WERI-Rb-1 (cell line): ENCODE measurements around the gene WDR73.

Experiments
- DNase-seq: peaks from one replicate; pipeline ENCODE4 v3.0.0-alpha.2; 2020
- H3K27ac ChIP-seq: fragments of 250-450 bp; sonication (Bioruptor Pico); 2 replicates; pipeline ENCODE4 v1.5.1; 2020; ENCODE audit warnings: mild to moderate bottlenecking, moderate library complexity
- H3K27me3 ChIP-seq: fragments of 250-450 bp; sonication (Bioruptor Pico); 2 replicates; pipeline ENCODE4 v1.5.1; 2021; ENCODE audit warnings: mild to moderate bottlenecking, low read depth, moderate library complexity; ENCODE audit not compliant: insufficient read depth, severe bottlenecking
- H3K36me3 ChIP-seq: fragments of 250-450 bp; sonication (Bioruptor Pico); 2 replicates; pipeline ENCODE4 v1.5.1; 2020; ENCODE audit warnings: mild to moderate bottlenecking, moderate library complexity
- H3K4me3 ChIP-seq: 2 replicates; pipeline ENCODE4 v1.5.1; 2011; ENCODE audit warnings: low read depth, mild to moderate bottlenecking, control low read depth, low read length
- H3K9me3 ChIP-seq: fragments of 250-450 bp; sonication (Bioruptor Pico); 2 replicates; pipeline ENCODE4 v1.5.1; 2021; ENCODE audit warnings: mild to moderate bottlenecking, moderate library complexity; ENCODE audit not compliant: severe bottlenecking
- TF ChIP-seq, protein P1 (sequence below): IDR thresholded peaks from 2 replicates; pipeline ENCODE4 v1.5.1; 2011; ENCODE audit warnings: low read depth, mild to moderate bottlenecking, control low read depth, inconsistent platforms, low read length

WDR73 gene

DNA sequence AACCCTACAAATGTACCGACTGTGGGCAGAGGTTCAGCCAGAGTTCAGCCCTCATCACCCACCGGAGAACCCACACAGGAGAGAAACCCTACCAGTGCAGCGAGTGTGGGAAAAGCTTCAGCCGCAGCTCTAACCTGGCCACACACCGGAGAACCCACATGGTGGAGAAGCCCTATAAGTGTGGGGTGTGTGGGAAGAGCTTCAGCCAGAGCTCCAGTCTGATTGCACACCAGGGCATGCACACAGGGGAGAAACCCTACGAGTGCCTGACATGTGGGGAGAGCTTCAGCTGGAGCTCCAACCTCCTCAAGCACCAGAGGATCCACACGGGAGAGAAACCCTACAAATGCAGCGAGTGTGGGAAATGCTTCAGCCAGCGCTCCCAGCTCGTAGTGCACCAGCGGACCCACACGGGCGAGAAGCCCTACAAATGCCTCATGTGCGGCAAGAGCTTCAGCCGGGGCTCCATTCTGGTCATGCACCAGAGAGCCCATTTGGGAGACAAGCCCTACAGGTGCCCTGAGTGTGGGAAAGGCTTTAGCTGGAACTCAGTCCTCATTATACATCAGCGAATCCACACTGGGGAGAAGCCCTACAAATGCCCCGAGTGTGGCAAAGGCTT, 32.6 kb downstream of the WDR73 start:
- H3K36me3 ChIP-seq, result peaks cover 62% of the 10 kb centered on the region
- H3K27ac ChIP-seq, result no peak overlapping the region
- H3K27me3 ChIP-seq, result no peaks in the 10 kb centered on the region
- H3K4me3 ChIP-seq, result no peak overlapping the region
- TF ChIP-seq, protein P1, sequence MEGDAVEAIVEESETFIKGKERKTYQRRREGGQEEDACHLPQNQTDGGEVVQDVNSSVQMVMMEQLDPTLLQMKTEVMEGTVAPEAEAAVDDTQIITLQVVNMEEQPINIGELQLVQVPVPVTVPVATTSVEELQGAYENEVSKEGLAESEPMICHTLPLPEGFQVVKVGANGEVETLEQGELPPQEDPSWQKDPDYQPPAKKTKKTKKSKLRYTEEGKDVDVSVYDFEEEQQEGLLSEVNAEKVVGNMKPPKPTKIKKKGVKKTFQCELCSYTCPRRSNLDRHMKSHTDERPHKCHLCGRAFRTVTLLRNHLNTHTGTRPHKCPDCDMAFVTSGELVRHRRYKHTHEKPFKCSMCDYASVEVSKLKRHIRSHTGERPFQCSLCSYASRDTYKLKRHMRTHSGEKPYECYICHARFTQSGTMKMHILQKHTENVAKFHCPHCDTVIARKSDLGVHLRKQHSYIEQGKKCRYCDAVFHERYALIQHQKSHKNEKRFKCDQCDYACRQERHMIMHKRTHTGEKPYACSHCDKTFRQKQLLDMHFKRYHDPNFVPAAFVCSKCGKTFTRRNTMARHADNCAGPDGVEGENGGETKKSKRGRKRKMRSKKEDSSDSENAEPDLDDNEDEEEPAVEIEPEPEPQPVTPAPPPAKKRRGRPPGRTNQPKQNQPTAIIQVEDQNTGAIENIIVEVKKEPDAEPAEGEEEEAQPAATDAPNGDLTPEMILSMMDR, result no peak
- peaks cover 19% of the 10 kb centered on the region for H3K9me3 ChIP-seq
- no peak for DNase-seq

DNA sequence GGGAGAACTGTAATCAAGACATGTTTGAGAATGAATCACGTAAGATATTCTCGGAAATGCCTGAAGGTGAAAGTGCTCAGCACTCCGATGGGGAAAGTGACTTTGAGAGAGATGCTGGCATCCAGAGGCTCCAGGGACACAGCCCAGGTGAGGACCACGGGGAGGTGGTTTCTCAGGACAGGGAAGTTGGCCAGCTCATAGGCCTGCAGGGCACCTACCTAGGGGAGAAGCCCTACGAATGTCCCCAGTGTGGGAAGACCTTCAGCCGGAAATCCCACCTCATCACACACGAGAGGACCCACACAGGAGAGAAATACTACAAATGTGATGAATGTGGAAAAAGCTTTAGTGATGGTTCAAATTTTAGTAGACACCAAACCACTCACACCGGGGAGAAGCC, 33.5 kb downstream of the WDR73 start:
- peaks cover 19% of the 10 kb centered on the region for H3K9me3 ChIP-seq

DNA sequence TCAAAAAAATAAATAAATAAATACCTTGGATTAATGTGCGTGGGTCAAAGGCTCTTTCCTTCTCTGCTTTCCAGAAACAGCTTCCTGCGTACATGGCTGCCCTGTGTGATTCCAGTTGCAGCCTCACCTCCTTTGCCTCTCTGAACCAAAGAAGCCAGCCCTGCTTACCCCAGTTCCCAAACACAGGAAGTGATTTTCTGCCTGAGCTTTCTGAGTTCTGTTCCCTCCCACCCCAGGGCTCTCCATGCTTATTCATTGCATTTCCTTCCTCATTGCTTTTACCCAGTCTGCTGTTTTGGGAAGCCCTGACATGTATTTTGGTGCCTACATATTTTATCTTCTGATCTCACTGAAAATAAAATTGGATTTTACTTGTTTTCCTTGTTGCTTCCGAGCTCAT, 37.8 kb downstream of the WDR73 start:
- Histone ChIP-seq H3K9me3 (peaks cover 12% of the 10 kb centered on the region), H3K4me3 (no peak overlapping the region), H3K36me3 (peaks cover 52% of the 10 kb centered on the region), H3K27ac (no peak overlapping the region), H3K27me3 (no peaks in the 10 kb centered on the region)
- DNase-seq, result no peak
- TF ChIP-seq, protein P1, result no peak

More for the DNA sequence above, 33.5 kb downstream of the WDR73 start:
- no peaks in the 10 kb centered on the region for H3K27me3 ChIP-seq
- DNase-seq, result no peak
- H3K36me3 ChIP-seq, result peaks cover 70% of the 10 kb centered on the region
- H3K4me3 ChIP-seq, result no peak overlapping the region
- H3K27ac ChIP-seq, result no peak overlapping the region
- TF ChIP-seq, protein P1, result no peak

DNA sequence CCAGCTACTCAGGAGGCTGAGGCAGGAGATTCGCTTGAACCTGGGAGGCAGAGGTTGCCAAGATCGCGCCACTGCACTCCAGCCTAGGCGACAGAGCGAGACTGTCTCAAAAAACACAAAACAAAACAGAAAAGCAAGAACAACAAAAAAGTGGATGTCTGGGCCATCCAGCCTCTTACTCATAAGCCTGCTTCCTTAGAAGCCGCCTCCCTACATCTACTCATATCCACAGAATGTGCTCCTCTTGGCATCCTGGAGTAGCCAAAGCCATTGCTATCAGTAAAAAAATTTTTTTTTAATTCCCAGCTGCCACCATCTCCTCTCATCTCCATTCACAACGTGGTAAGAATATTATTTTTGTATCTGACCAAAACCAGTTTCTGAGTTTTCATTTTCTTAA, 42.5 kb downstream of the WDR73 start:
- DNase-seq, result no peak
- peaks cover 51% of the 10 kb centered on the region for H3K36me3 ChIP-seq
- TF ChIP-seq, protein P1, result no peak
- H3K27ac ChIP-seq, result no peak overlapping the region
- no peak overlapping the region for H3K4me3 ChIP-seq
- no peaks in the 10 kb centered on the region for H3K27me3 ChIP-seq
- no peaks in the 10 kb centered on the region for H3K9me3 ChIP-seq

DNA sequence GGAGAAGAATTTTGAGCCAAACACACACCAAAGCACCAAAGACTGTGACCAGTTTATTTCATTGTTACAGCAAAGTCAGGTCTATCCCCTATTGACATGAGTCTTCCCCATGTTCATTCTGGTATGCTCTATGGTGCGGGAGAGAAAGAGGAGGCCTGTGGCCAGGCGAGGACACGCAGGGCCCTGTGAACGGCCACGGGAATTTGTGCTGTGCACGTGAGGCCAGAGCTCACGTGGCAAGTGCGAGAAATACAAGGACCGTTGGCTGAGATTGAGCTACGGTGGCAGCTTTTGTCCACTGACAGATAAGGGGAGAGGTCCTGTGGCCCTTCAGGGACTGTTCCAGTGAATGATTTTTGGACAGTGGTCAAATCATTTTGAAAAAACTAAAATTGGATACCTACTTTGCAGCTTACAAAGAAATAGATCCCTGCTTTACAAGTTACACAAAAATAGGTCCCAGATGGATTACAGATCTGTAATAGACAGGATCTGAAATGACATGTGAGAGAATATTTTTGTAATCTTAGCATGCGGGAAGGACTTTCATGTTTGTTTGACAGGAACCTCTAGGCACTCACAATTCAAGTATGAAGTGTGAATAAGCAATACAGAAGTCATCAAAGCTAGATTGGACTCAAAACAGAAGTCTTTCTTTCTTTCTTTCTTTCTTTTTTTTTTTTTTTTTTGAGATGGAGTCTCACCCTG, 44.1 kb downstream of the WDR73 start:
- TF ChIP-seq, protein P1, result no peak
- H3K36me3 ChIP-seq, result peaks cover 52% of the 10 kb centered on the region
- no peak overlapping the region for H3K4me3 ChIP-seq
- H3K27me3 ChIP-seq, result no peaks in the 10 kb centered on the region
- DNase-seq, result no peak
- H3K27ac ChIP-seq, result no peak overlapping the region
- H3K9me3 ChIP-seq, result no peaks in the 10 kb centered on the region
